ENCODE measurements around the gene INHBC.
A peak's percentile ranks its signal among the peaks of the same experiment; 100 is the strongest.

INHBC gene

DNA sequence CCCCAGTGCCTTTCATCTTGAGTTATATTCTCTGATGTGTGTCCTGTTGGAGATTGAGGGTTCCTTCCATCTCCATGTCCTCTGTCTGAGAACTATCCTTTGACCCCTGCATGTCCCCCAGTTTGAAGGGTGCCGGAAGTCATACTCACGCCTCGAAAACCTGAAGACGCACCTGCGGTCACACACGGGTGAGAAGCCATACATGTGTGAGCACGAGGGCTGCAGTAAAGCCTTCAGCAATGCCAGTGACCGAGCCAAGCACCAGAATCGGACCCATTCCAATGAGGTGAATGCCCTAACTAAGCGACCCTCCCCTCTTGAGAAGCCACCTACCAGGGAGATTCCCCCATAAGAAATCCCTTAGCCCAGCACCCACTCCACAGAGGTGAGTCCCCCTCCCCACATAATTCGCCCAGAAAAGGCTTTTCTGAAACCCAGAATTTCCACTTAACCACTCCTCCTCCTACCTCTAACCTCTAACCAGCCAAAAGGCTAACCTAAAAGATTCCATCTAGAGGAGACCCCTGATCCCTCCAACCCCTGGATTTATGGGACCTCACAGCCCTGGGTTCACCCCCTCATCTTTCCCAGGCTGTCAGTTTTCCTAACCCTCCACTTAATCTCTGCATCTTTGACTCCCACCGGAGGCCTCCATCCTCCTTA is 32.8 kb downstream of the INHBC start:
- DNase-seq (ENCODE audit: low read depth in 1 of 2, low spot score in 1 of 2), result no peak

DNA sequence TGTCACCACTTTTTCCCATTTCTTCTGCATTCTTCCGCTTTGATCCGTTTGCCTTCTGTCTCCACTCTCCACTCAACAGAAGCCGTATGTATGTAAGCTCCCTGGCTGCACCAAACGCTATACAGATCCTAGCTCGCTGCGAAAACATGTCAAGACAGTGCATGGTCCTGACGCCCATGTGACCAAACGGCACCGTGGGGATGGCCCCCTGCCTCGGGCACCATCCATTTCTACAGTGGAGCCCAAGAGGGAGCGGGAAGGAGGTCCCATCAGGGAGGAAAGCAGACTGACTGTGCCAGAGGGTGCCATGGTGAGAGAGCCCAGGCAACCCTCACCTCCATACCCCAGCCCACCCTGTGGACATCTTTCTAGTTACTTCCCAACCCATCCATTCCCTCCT is 33.3 kb downstream of the INHBC start:
- DNase-seq (ENCODE audit: low read depth in 1 of 2, low spot score in 1 of 2), result no peak

DNA sequence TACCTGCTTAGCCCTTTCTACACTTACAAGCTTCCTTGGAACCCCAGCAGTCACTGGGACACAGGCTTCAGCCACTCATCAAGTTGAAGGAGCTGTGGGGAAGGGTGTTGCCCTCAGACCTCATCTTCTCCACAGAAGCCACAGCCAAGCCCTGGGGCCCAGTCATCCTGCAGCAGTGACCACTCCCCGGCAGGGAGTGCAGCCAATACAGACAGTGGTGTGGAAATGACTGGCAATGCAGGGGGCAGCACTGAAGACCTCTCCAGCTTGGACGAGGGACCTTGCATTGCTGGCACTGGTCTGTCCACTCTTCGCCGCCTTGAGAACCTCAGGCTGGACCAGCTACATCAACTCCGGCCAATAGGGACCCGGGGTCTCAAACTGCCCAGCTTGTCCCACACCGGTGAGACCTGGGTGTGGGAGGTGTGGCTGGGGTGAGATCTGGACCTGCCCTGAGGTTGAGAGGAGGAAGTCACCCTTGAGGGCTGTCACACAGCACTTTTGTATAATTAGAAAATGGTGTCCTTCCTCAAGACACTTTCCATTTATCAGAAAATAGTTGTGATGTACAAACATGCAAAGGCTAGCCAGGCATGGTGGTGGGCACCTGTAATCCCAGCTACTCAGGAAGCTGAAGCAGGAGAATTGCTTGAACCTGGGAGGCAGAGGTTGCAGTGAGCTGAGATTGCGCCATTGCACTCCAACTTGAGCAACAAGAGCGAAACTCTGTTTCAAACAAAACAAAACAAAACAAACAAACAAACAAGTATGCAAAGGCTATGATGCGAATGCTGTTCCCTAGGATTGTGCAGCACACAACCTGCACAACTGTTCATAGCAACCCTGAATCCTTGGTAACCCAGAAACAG is 34.9 kb downstream of the INHBC start:
- DNase-seq (ENCODE audit: low read depth in 1 of 2, low spot score in 1 of 2), result no peak

DNA sequence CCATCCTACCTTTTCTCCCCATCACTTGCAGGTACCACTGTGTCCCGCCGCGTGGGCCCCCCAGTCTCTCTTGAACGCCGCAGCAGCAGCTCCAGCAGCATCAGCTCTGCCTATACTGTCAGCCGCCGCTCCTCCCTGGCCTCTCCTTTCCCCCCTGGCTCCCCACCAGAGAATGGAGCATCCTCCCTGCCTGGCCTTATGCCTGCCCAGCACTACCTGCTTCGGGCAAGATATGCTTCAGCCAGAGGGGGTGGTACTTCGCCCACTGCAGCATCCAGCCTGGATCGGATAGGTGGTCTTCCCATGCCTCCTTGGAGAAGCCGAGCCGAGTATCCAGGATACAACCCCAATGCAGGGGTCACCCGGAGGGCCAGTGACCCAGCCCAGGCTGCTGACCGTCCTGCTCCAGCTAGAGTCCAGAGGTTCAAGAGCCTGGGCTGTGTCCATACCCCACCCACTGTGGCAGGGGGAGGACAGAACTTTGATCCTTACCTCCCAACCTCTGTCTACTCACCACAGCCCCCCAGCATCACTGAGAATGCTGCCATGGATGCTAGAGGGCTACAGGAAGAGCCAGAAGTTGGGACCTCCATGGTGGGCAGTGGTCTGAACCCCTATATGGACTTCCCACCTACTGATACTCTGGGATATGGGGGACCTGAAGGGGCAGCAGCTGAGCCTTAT is 35.8 kb downstream of the INHBC start:
- no peak for DNase-seq (ENCODE audit: low read depth in 1 of 2, low spot score in 1 of 2)

DNA sequence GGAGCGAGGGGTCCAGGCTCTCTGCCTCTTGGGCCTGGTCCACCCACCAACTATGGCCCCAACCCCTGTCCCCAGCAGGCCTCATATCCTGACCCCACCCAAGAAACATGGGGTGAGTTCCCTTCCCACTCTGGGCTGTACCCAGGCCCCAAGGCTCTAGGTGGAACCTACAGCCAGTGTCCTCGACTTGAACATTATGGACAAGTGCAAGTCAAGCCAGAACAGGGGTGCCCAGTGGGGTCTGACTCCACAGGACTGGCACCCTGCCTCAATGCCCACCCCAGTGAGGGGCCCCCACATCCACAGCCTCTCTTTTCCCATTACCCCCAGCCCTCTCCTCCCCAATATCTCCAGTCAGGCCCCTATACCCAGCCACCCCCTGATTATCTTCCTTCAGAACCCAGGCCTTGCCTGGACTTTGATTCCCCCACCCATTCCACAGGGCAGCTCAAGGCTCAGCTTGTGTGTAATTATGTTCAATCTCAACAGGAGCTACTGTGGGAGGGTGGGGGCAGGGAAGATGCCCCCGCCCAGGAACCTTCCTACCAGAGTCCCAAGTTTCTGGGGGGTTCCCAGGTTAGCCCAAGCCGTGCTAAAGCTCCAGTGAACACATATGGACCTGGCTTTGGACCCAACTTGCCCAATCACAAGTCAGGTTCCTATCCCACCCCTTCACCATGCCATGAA is 36.5 kb downstream of the INHBC start:
- no peak for DNase-seq (ENCODE audit: low read depth in 1 of 2, low spot score in 1 of 2)

DNA sequence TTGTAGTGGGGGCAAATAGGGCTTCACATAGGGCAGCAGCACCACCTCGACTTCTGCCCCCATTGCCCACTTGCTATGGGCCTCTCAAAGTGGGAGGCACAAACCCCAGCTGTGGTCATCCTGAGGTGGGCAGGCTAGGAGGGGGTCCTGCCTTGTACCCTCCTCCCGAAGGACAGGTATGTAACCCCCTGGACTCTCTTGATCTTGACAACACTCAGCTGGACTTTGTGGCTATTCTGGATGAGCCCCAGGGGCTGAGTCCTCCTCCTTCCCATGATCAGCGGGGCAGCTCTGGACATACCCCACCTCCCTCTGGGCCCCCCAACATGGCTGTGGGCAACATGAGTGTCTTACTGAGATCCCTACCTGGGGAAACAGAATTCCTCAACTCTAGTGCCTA is 37.1 kb downstream of the INHBC start:
- DNase-seq (ENCODE audit: low read depth in 1 of 2, low spot score in 1 of 2), result no peak

DNA sequence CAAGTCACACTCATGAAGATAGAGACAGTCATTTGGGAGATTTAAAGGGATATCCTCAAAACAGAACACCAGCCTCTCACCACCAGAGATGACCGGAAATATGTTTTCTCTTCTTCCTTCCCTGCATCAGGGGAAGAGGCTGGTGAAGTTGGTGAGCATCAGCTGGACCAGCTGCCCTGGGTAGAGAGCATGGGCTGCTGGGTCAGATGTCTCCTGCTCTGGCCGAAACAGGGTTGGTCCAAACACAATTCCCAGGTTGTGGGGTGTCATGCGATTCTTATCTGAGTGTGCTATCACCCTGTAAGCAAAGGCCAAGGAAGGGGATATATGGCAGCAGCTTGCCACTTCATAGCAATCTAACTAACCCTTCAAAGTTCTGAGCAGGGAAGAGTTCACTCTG is 37.8 kb downstream of the INHBC start:
- DNase-seq (ENCODE audit: low read depth in 1 of 2, low spot score in 1 of 2), result no peak

DNA sequence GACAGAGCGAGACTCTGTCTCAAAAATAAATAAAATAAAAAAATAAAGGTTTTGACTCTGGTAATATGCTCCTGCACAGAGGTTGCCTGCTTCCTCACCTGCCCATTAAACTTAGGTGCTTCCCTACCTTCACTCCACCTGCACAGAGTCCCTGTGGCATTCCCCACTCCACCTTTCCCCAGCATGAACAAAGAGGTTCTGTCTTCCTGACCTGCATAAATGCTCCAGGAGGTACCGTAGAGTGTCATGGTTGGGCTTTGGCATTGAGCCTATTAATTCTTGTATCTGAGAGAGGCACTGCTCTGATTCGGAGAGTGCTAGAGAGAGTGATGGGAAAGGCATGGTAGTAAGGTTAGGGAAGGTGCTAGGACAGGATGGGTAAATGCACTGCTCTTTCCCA is 38.8 kb downstream of the INHBC start:
- DNase-seq (ENCODE audit: low read depth in 1 of 2, low spot score in 1 of 2), result no peak

DNA sequence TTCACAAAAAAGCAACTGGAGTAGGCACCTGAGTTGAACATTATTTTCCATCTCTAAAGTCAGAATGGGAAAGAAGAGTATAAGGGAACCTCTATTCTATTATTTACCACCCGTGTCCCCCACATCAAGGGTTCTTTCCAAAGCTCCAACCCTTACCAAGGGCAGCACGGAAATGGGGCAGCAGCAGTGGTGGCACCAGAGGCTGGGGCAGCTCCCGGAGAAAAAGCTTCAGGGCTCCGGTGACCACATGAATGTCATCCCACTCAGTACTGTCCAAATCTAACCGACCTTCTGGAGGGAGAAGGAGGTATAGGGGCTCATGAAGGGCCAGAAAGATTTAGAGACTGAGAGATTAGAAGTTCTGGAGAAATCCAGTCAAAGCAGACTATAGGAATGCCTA is 39.3 kb downstream of the INHBC start:
- no peak for DNase-seq (ENCODE audit: low read depth in 1 of 2, low spot score in 1 of 2)

DNA sequence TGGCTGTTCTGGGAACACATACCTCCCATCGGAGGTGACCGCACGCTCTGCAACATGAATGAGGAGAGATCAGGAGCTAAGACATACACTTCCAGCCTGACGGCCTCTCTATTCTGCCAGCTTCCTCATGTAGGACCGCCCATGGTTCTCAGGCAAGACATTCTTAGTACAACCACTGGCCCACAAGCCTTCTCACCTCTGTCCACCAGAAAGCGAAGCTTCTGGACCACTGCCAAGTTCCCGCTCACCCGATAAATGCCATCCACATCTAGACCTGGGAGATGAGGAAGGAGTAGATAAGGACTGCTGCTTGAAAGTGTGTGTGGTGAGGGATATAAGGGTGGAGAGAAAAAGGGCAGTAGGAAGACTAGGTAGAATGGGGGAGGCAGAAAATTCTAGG is 39.8 kb downstream of the INHBC start:
- no peak for DNase-seq (ENCODE audit: low read depth in 1 of 2, low spot score in 1 of 2)

DNA sequence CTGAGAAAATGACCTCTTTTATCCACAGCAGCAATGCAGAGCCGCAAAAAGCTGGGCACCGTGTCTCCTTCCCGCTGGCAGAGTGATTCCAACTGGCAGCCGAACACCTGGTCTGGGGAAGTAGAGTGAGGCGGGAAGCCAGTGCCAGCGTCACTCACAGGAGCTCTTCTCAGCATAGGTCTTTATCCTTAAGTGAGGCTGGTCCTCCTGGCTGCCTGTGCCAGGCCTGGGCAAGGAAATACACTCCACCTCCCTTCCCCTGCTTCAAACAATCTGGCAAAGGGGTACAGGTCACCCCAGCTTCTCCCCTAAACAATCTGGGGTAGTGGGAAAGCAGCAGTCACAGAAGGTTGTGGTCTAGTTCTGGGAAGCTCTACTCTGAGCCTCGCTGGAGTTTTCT is 40.3 kb downstream of the INHBC start:
- no peak for DNase-seq (ENCODE audit: low read depth in 1 of 2, low spot score in 1 of 2)

DNA sequence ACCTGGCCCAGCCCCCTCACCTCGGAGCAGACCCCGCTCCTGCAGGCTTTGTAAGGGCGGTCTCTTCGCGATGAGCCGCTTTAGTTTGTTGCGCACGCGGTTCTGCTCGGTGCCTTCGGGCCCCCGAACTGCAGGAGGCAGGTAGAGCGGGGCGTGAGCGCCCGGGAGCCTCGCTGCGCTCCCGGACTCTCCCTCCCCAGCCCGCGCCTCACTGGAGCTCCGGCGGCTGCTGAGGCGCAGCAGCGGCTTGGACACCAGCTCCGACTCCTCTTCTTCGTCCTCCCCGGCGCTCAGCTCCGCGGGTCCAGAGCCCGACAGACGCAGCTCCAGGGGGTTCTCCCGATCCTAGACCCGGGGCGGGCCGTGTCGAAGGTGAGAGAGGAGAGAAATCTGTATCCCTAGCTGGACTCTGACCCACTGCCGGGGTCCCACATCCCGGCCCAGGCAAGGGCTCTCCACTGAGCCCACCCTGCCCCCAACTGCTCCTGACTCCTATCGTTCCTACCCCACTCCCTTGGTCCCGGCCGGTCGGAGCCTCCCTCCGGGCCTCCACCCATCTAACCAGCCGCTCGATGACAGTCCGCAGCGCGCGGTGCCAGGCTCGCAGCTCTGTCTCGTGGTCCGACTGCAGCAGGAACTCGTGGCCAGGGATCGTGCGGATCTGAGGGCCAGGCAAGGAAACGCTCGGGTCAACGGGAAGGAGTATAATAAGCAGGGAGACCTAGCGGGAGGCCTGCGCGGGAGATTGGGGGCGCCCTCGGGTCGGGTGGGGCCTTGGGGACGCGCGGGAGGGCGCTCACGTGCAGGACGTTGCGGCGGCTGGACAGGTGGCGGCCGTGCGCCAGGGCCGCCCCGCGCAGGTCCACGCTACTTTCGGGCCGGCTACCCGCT is 40.9 kb downstream of the INHBC start:
- DNase-seq (ENCODE audit: low read depth in 1 of 2, low spot score in 1 of 2), result no peak

DNA sequence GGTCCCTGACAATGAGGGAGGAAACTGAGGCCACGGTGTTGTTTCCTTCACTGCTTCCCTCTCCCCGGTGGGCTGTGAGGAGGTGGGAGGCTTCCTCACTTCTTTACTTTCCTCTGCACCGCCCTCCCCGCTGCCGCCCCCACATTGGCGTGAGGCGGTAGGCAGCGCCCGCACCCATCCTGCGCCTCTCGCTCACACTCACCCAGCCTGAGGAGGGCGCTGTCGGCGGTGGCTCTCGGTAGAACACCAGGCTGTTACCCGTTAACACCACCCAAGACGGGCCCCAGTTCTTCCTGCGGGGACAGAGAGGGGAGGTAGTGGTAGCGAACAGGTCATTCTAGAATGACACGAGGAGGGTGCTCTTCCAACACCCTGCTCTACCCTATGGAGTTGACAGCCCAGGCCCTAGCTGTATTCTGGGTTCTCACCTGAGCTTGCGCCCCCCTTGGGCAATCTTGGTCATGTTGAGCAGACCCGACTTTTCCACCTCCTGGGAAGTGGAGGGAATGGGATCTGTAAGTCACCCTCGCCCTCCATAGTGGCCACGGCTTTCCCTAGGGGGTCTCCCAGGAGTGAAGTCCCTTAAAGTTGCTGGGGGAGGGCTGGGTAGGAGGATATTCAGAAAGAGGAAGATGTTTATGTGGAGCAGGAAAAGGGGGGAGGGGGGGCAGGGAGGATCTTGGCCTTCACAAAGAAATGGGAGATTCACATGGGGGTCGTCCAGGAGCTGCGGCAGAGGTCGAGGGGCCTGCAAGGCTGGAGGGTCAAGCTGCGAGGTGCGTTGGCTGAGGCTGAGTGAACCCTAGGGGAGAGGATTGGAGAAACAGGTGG is 41.8 kb downstream of the INHBC start:
- DNase-seq (ENCODE audit: low read depth in 1 of 2, low spot score in 1 of 2), result peak; percentile 51

DNA sequence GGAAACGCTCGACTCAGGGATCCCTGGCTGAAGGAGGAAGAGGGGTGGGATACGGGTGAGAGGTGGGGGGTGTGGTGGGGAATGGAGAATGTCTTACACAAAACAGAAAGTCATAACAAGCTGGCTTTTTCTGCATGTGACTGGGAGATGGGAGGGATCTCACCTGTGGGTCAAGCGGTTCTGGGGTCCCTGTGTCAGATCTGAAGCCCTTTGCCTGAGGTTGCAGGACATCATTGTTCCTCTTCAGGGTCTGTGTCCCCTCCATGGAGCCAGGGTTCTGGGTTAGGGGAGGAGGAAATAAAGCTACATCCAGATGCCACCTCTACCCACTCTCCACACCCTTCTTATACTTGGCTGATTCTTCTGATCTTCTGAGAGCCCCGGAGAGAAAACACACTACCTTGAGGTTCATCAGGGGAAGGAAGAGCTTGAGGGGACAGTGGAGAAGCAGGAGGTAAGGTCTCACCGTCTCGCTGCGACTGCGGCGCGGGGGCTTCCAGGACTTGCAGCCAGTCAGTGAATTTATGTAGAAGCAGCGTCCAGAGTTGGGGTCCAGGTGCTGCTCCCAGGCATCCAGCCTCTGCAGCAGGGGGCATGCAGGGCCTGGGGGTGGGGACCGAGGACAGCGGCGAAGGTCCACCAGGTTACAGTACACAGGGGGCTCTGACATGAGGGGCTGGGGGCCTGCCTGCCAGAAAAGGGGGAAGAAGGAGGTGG is 42.6 kb downstream of the INHBC start:
- no peak for DNase-seq (ENCODE audit: low read depth in 1 of 2, low spot score in 1 of 2)

DNA sequence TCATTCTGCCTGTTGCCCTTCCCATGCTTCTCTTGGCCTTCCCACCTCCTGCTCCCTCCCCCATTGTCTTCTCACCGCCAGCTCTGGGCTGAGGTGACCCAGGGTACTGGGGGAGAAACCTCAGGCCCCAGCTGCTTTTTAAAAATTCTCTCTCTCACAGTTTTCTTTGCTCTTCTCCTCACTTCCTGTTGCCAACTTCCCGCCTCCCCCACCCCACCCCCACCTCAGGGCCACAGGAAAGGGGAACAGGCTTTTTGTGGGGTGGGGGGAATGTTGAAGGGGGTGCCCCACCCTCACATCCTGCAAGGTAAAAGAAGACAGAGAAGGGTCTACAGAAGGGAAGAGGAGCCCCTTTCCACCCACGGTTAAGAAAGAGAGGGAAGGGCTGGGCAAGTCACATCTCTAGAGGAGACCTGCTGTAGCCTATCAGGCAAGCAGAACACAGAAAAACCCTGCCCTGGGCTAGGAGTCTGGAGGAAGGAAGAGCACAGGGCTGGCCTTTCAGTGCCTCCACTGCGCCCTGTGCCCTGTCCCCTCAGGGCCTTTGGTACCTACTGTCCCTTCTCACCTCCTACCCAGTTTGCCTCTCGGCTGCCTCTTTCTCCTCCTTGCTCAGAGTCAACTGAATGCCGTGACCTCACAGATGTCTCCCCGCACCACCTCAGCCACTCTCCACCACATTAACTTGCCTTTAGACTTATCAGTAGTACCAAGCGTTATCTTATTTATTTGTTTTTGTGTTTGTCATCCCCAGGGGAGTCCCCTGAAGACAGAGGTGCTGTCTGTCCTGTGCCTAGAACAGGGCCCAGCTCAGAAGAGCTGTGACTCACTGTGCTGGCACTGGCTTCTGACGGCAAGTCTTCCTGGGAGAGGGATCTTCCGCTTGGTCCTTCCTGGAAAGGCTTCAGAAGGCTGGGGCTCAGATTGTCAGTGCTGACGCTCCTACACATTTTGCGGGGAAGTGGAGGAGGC is 43.4 kb downstream of the INHBC start:
- no peak for DNase-seq (ENCODE audit: low read depth in 1 of 2, low spot score in 1 of 2)

DNA sequence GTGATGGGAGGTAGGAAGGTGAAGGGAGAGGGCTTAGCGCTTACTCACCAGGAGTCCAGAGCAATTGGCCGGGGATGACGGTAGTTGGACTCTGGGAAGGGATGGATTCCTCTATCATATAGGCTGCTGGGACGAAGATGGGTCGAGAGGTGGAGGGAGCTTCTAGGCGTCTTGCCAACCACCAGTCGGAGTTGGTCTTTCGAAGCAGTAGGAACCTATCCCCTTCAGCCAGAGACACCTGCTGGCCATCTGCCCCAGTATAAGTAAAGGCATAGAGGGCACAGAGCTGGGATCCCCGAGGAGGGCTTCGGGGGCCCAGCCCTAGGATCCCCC is 44.4 kb downstream of the INHBC start:
- no peak for DNase-seq (ENCODE audit: low read depth in 1 of 2, low spot score in 1 of 2)

DNA sequence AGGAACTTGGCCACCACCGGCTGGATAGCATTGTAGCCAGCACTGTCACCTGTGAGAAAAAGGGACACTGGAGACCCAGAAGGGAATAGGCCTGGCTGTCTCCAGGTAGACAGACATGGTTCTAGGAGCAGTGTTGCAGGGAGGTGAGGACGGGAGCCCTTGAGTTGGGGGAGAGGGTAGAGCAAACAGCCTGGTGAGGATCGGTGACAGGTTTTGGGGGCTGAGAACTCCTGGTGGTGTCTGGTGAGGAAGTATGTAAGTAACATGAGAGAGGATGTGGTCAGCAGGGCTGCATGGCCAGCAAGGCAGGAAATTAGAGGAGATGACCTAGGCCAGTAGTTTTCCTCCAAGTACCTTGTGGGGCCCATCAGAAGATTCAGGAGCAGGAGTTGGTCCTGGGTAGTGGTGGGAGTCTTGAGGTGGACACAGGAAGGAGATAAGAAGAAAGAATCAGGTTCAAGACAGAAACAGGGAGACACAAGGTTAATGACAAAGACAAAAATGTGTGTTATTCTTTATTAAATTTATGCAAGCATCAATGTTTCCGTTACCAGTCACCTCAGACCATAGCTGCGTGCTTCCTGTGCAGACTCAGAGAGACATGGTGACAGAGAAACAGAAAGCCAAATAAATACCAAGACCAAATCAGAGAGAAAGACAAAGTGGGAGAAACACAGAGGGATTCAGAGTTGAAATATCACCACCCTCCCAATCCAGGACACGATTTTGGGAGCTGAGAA is 45.0 kb downstream of the INHBC start, which contains the start of gene ARHGAP9:
Gene ARHGAP9, minus strand, starts transcription at position 491 of the 740 bp plus-strand sequence. Its CDS starts 460 bp downstream, at position 31.
- peak in 1 of 2 donors; percentile 59 for DNase-seq (ENCODE audit: low read depth in 1 of 2, low spot score in 1 of 2)
